ENCODE data around the gene ACTL10. TPM values are rescaled to one million over a fixed set of nuclear protein-coding genes. Genes with fewer than 3 reads are reported as not detected.

ACTL10 gene
- not detected in 5 replicates for total RNA-seq (2022; extraction: Qiagen RNA extraction)

GRCh38 chr20:33666293-33667244, at the start of gene ACTL10:
TSS of gene ACTL10 (plus strand) at chr20:33666943. CDS start at chr20:33667498, 555 bp downstream.

GRCh38 chr20:33662172-33662571, 4.6 kb upstream of the ACTL10 start, which contains the start of gene C20orf144:
TSS of gene C20orf144 (plus strand) at chr20:33662327. CDS start at chr20:33662346, 19 bp downstream.

DNA sequence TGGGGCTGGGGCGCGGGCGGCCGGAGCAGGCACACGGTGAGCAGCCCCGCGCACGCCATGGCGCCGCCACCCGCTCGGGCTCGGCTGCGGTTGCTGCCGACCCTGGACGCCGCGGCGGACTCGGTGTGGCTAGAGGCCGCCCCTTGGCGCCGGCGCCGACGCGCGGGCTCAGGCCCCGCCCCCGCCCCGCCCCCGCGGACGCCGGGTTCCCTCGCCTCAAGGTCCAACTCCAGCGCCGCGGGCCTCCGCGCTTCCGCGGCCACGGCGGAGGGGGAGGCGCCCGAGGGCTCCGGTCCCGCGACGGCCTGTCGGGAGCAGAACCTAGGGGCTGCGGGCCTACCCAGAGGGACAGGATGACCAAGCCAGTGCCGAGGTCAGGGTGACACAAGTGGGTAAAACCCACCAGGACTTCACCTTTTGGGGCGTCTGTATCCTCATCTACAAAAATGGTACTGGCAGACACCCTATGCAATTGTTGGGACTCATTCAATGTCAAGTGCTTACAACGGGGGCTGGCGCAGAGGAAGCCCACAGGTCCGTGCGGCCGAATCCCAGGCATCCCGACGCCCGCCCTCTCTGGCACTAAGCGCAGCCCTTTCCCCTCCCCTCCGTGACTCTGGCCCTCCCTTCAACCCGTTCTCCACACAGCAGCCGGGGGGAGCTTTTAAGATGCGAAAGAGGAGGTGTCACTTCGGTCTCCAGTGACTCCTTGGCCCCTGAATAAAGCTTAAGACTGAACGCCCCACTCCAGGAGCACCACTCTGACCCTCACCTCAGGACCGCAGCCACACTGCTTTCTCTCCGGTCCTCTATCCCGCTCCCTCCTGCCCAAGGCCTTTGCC, 7.8 kb downstream of the ACTL10 start, which contains the start of gene NECAB3:
Gene NECAB3 (minus strand): TSS at position 135 of the 842 bp plus-strand sequence. CDS start 76 bp downstream, at position 59.

GRCh38 chr20:33686100-33686983, 19.6 kb downstream of the ACTL10 start, which contains the start of gene E2F1:
TSS of gene E2F1 (minus strand) at chr20:33686385. CDS start at chr20:33686264, 121 bp downstream.

Other genes starting within 250 kb of the ACTL10 start
- 8.4 to 11.5 TPM (median 10.5 TPM) in 5 replicates for gene SNTA1, start 223.2 kb upstream of the ACTL10 start, total RNA-seq (2022; extraction: Qiagen RNA extraction)
- gene CBFA2T2, start 176.8 kb upstream of the ACTL10 start, total RNA-seq (2022; extraction: Qiagen RNA extraction), result 3.3 to 8.2 TPM (median 6.8 TPM) in 5 replicates
- 0.08 to 0.15 TPM (median 0.09 TPM) in 5 replicates for gene C20orf144, start 4.6 kb upstream of the ACTL10 start, total RNA-seq (2022; extraction: Qiagen RNA extraction)
- gene NECAB3, start 7.5 kb downstream of the ACTL10 start, total RNA-seq (2022; extraction: Qiagen RNA extraction), result 5.9 to 12.2 TPM (median 11.6 TPM) in 5 replicates
- gene E2F1, start 19.4 kb downstream of the ACTL10 start, total RNA-seq (2022; extraction: Qiagen RNA extraction), result 21.6 to 27.2 TPM (median 27.1 TPM) in 5 replicates
- 4.2 to 7.6 TPM (median 6.9 TPM) in 5 replicates for gene PXMP4, start 53.4 kb downstream of the ACTL10 start, total RNA-seq (2022; extraction: Qiagen RNA extraction)
- 2.6 to 4.8 TPM (median 4.2 TPM) in 5 replicates for gene ZNF341, start 65.1 kb downstream of the ACTL10 start, total RNA-seq (2022; extraction: Qiagen RNA extraction)
- gene CHMP4B, start 144.4 kb downstream of the ACTL10 start, total RNA-seq (2022; extraction: Qiagen RNA extraction), result 139 to 163 TPM (median 156 TPM) in 5 replicates

Data from A549 treated with dexamethasone at 1 μM for 4 hours (cell line).